Measurements from ENCODE around the gene PDIK1L. TPM values are rescaled to one million over a fixed set of nuclear protein-coding genes. Genes with fewer than 3 reads are reported as not detected.

PDIK1L gene
- total and polyA plus RNA-seq, 9 donors, result 4.5 to 16.5 (median 10.8) TPM

DNA sequence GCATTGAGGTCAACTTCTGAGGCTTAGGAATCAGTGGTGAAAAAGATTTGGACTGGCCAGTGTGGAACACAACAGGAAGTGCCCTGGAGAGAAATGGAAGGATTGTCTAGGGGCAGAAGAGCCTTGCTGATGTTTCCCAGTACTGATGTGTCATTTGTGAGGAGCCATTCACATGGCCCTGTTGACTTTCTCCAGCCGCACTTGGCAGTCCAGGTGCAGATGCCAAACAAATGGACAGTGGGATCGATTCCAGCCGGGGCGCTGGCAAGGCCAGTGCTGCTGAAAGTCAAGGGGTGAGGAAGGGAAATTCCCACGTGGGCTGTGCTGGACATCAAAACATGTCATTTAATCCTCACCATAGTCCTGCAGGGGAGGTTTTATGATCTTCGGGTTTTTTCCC is 39.3 kb upstream of the PDIK1L start:
- 29 to 34% (median 29%) methylated on average over 6 of the region's 6 CpGs for WGBS, 3 donors
- no peaks in the 10 kb centered on the region for H3K36me3 ChIP-seq
- no peaks in the 10 kb centered on the region for H3K9me3 ChIP-seq
- H3K4me1 ChIP-seq (ENCODE audit: insufficient read depth), result no peaks in the 10 kb centered on the region
- H3K4me3 ChIP-seq, result no peak overlapping the region
- H3K27ac ChIP-seq, result no peak overlapping the region
- no peaks in the 10 kb centered on the region for H3K27me3 ChIP-seq
- TF ChIP-seq POLR2A (IDR thresholded peaks at IDR 0.05), result no peak
- TF ChIP-seq EP300 (IDR thresholded peaks at IDR 0.05), result no peak
- DNase-seq, result no peak
- intact Hi-C loops (cut with DNase I), result no loop called here

- H3K9me3 ChIP-seq, result no peaks in the 10 kb centered on the region
- no peak for DNase-seq
- no peaks in the 10 kb centered on the region for H3K36me3 ChIP-seq
- no peaks in the 10 kb centered on the region for H3K27me3 ChIP-seq
- 73 to 89% (median 79%) methylated on average over 3 of the region's 3 CpGs for WGBS, 3 donors
- H3K4me3 ChIP-seq, result no peak overlapping the region
- H3K4me1 ChIP-seq (ENCODE audit: insufficient read depth), result no peaks in the 10 kb centered on the region
- TF ChIP-seq EP300 (IDR thresholded peaks at IDR 0.05), result no peak
- no peak for TF ChIP-seq POLR2A (IDR thresholded peaks at IDR 0.05)
- TF ChIP-seq, protein P1, sequence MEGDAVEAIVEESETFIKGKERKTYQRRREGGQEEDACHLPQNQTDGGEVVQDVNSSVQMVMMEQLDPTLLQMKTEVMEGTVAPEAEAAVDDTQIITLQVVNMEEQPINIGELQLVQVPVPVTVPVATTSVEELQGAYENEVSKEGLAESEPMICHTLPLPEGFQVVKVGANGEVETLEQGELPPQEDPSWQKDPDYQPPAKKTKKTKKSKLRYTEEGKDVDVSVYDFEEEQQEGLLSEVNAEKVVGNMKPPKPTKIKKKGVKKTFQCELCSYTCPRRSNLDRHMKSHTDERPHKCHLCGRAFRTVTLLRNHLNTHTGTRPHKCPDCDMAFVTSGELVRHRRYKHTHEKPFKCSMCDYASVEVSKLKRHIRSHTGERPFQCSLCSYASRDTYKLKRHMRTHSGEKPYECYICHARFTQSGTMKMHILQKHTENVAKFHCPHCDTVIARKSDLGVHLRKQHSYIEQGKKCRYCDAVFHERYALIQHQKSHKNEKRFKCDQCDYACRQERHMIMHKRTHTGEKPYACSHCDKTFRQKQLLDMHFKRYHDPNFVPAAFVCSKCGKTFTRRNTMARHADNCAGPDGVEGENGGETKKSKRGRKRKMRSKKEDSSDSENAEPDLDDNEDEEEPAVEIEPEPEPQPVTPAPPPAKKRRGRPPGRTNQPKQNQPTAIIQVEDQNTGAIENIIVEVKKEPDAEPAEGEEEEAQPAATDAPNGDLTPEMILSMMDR (IDR thresholded peaks at IDR 0.05), result no peak
- H3K27ac ChIP-seq, result no peak overlapping the region
- intact Hi-C loops (cut with DNase I), result no loop called here
Observed at GRCh38 chr1:26075421-26076144, 36.0 kb upstream of the PDIK1L start.

GRCh38 chr1:26077524-26077923 is 34.1 kb upstream of the PDIK1L start:
- TF ChIP-seq, protein P1 (IDR thresholded peaks at IDR 0.05), result no peak
- no peak for TF ChIP-seq POLR2A (IDR thresholded peaks at IDR 0.05)
- TF ChIP-seq EP300 (IDR thresholded peaks at IDR 0.05), result no peak
- Histone ChIP-seq H3K9me3 (no peaks in the 10 kb centered on the region), H3K27ac (no peak overlapping the region), H3K4me1 (ENCODE audit: insufficient read depth) (no peaks in the 10 kb centered on the region), H3K4me3 (no peak overlapping the region), H3K36me3 (no peaks in the 10 kb centered on the region), H3K27me3 (no peaks in the 10 kb centered on the region)
- 91 to 96% (median 91%) methylated on average over 1 of the region's 1 CpG for WGBS, 3 donors
- intact Hi-C loops (cut with DNase I), result no loop called here
- no peak for DNase-seq

DNA sequence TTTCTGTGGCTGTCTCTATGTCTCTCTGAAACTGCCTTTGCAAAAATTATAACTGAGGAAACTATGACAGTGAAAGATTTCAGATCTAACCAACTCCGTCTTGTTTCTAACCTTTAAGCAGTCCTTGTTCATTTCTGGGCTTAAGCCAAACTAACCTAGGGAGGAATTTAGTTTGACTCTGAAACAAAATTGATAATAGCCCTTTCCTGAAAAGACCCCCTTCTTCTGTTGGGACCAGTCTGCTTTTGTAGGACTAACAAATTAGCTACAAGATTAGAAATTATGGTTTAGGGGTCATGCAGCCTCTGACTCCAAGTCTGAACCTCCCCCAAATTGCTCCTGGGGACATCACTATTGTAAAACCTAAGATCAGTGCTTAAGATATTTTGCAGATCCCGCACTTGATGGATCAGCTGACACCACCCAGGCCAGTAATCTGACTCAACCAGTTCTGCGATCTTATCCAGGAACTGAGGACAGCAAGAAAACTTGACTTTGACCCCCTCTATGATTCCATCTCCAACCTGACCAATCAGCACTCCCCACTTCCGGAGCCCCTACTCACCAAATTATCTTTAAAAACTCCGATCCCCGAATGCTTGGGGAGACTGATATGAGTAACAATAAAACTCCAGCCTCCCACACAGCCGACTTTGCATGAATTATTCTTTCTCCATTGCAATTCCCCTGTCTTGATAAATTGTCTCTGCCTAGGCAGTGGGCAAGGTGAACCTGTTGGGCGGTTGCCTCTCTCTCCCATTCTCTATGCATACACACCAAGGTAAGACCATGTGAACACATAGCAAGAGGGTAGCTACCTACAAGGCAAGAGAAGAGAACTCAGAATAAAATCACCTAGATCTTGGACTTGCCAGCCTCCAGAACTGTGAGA is 33.1 kb upstream of the PDIK1L start:
- Histone ChIP-seq H3K27ac (no peak overlapping the region), H3K4me3 (no peak overlapping the region), H3K27me3 (no peaks in the 10 kb centered on the region), H3K4me1 (ENCODE audit: insufficient read depth) (no peaks in the 10 kb centered on the region), H3K9me3 (no peaks in the 10 kb centered on the region), H3K36me3 (no peaks in the 10 kb centered on the region)
- intact Hi-C loops (cut with DNase I), result no loop called here
- TF ChIP-seq POLR2A (IDR thresholded peaks at IDR 0.05) (no peak), EP300 (IDR thresholded peaks at IDR 0.05) (no peak)
- TF ChIP-seq, protein P1 (IDR thresholded peaks at IDR 0.05), result no peak
- no peak for DNase-seq
- 27 to 35% (median 29%) methylated on average over 8 of the region's 8 CpGs for WGBS, 3 donors
